Upper lobe of left lung (tissue), 6 donors: Measurements from ENCODE around the gene KLF15. TPM values are rescaled to one million over a fixed set of nuclear protein-coding genes. Genes with fewer than 3 reads are reported as not detected.
A peak's percentile ranks its signal among the peaks of the same experiment; 100 is the strongest.

ENCODE experiments used
- ATAC-seq, 2 donors: fragments of 200-7000 bp; cut with Tn5 transposase; one replicate each; pipeline ENCODE4 v1.9.1; 2022; ENCODE audit warnings: mild to moderate bottlenecking in 2 of 2, moderate library complexity in 2 of 2; ENCODE audit not compliant: low FRiP score in 2 of 2
- DNase-seq, 2 donors: peaks; one replicate each; pipeline ENCODE4 v3.0.0-alpha.2; 2019 to 2020
- H3K27ac ChIP-seq, 4 donors: fragments of 200-600 bp; sonication (generic); one replicate each; pipeline ENCODE4 v1.5.1; 2016 to 2019
- H3K27me3 ChIP-seq, 4 donors: fragments of 200-600 bp; sonication (generic); one replicate each; pipeline ENCODE4 v1.5.1; 2017 to 2019
- H3K36me3 ChIP-seq, 4 donors: fragments of 200-600 bp; sonication (generic); one replicate each; pipeline ENCODE4 v1.5.1; 2016 to 2019
- H3K4me1 ChIP-seq, 4 donors: fragments of 200-600 bp; sonication (generic); one replicate each; pipeline ENCODE4 v1.5.1; 2018 to 2019
- H3K4me3 ChIP-seq, 4 donors: fragments of 200-600 bp; sonication (generic); one replicate each; pipeline ENCODE4 v1.5.1; 2017 to 2019; ENCODE audit warnings: mild to moderate bottlenecking in 2 of 4, moderate library complexity in 1 of 4
- H3K9me3 ChIP-seq, 4 donors: fragments of 200-600 bp; sonication (generic); one replicate each; pipeline ENCODE4 v1.5.1; 2018 to 2019
- EP300 ChIP-seq, 4 donors: sonication (generic); formaldehyde crosslinking; IDR thresholded peaks; one replicate each; pipeline ENCODE4 v1.5.1; 2017; ENCODE audit warnings: antibody characterized with exemption in 4 of 4, control low read depth in 2 of 4
- POLR2A ChIP-seq, 4 donors: fragments of 450-650 bp; IDR thresholded peaks; one replicate each; pipeline ENCODE4 v1.5.1; 2016 to 2017; ENCODE audit warnings: antibody characterized with exemption in 4 of 4, mild to moderate bottlenecking in 2 of 4
- POLR2AphosphoS5 ChIP-seq, 2 donors: sonication (generic); formaldehyde crosslinking; IDR thresholded peaks; one replicate each; pipeline ENCODE4 v1.5.1; 2017; ENCODE audit warnings: antibody characterized with exemption in 2 of 2
- WGBS, 2 donors: methylation state at CpG; one replicate each; pipeline ENCODE4 v1.1.5; 2017 to 2018; 5-methylcytosine and 5-hydroxymethylcytosine counted together
- total RNA-seq, 6 donors: library from RNA; depleted of rRNA in 4 of 6; stranded (reverse); fragments of >200 nt in 4 of 6; gene quantifications; one replicate each; pipeline versions ENCODE4 v1.1.0 to v1.2.1, GENCODE V29; 2016 to 2021
- TF ChIP-seq, protein P1 (sequence below), 6 experiments: fragments of 450-650 bp in 4 of 6; fragments of 200-600 bp in 2 of 6; sonication (generic) in 2 of 6; IDR thresholded peaks; one replicate each; pipeline ENCODE4 v1.5.1; 2016 to 2019; ENCODE audit warnings: antibody characterized with exemption in 6 of 6
- donor health status: DM: no; HTN: no; CAD: no; lungs with moderate emphysema.
- donor health status: DM: no; HTN: yes; CAD: no; lungs with severe emphysema.

Gene KLF15
- total RNA-seq, 6 donors from 2014 or later: 21.6 to 52.4 (median 38.3) TPM

DNA sequence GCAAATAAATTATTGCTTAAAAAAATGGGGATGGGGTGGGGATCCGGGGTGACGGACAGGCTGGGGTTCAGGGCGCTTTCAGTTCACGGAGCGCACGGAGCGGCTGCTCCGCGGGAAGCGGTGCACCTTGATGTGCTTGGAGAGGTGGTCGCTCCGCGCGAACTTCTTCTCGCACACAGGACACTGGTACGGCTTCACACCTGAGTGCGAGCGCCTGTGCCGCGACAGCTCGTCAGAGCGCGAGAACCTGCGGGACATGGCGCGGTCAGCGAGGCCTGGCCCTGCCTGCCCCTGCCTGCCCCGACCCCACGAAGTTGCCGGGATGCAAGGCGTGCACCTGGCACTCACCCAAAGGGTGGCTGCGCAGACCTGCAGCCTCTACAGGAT is 13.6 kb downstream of the KLF15 start:
- no peak for ATAC-seq
- H3K27me3 ChIP-seq: no peaks in the 10 kb centered on the region
- H3K27ac ChIP-seq: no peak overlapping the region
- TF ChIP-seq, protein P1, sequence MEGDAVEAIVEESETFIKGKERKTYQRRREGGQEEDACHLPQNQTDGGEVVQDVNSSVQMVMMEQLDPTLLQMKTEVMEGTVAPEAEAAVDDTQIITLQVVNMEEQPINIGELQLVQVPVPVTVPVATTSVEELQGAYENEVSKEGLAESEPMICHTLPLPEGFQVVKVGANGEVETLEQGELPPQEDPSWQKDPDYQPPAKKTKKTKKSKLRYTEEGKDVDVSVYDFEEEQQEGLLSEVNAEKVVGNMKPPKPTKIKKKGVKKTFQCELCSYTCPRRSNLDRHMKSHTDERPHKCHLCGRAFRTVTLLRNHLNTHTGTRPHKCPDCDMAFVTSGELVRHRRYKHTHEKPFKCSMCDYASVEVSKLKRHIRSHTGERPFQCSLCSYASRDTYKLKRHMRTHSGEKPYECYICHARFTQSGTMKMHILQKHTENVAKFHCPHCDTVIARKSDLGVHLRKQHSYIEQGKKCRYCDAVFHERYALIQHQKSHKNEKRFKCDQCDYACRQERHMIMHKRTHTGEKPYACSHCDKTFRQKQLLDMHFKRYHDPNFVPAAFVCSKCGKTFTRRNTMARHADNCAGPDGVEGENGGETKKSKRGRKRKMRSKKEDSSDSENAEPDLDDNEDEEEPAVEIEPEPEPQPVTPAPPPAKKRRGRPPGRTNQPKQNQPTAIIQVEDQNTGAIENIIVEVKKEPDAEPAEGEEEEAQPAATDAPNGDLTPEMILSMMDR (IDR thresholded peaks at IDR 0.05): no peak
- TF ChIP-seq EP300 (IDR thresholded peaks at IDR 0.05): no peak
- TF ChIP-seq POLR2A (IDR thresholded peaks at IDR 0.05): no peak
- no peak for TF ChIP-seq POLR2AphosphoS5 (IDR thresholded peaks at IDR 0.05)
- H3K4me1 ChIP-seq: peaks cover 0 to 8% (median 4%) of the 10 kb centered on the region in 4 donors
- H3K4me3 ChIP-seq: no peak overlapping the region
- H3K9me3 ChIP-seq: no peaks in the 10 kb centered on the region
- peaks cover 2 to 13% (median 4%) of the 10 kb centered on the region in 4 donors for H3K36me3 ChIP-seq
- 91 to 94% methylated on average over 21 to 32 of the region's 32 CpGs for WGBS, 2 donors
- DNase-seq: peak; percentile 19 to 79

DNA sequence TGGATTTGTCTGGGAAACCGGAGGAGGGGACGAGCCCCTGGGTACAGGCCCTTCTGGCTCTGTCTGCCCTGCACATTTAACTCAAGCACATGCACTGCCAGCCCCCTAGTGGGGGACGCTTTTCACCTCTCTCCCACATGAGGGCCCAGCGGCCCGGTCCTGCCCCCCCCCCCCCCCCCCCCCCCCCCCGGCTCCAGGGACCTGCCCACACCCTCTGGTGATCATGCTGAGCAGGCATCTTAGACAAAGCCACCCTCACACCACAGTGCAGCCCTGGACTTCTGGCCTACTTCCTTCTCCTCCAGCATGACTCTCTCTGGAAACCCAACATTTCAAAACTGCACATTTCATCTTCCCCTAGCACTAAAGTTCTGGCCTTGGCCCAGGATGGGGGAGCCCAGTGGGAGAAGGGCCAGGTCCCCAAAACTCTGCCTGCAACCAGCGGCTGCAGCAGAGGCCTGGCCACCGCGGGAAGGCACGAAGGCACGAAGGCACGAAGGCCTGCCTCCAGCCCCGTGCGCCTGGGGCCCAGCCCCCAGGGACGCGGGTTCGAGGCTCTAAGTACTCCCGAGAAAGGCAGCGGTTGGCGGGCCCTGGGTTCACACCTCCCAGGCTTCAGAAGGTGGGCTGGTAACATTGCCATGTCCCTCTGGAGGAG is 14.1 kb downstream of the KLF15 start:
- H3K9me3 ChIP-seq: no peaks in the 10 kb centered on the region
- H3K27ac ChIP-seq: no peak overlapping the region
- DNase-seq (peak; percentile 20 to 52), ATAC-seq (no peak)
- peaks cover 2 to 13% (median 4%) of the 10 kb centered on the region in 4 donors for H3K36me3 ChIP-seq
- no peak overlapping the region for H3K4me3 ChIP-seq
- H3K27me3 ChIP-seq: no peaks in the 10 kb centered on the region
- 72 to 87% methylated on average over 16 to 20 of the region's 20 CpGs for WGBS, 2 donors
- peaks cover 0 to 6% (median under 1%) of the 10 kb centered on the region in 4 donors for H3K4me1 ChIP-seq
- no peak for TF ChIP-seq POLR2A (IDR thresholded peaks at IDR 0.05)
- no peak for TF ChIP-seq POLR2AphosphoS5 (IDR thresholded peaks at IDR 0.05)
- TF ChIP-seq, protein P1 (IDR thresholded peaks at IDR 0.05): no peak
- no peak for TF ChIP-seq EP300 (IDR thresholded peaks at IDR 0.05)

DNA sequence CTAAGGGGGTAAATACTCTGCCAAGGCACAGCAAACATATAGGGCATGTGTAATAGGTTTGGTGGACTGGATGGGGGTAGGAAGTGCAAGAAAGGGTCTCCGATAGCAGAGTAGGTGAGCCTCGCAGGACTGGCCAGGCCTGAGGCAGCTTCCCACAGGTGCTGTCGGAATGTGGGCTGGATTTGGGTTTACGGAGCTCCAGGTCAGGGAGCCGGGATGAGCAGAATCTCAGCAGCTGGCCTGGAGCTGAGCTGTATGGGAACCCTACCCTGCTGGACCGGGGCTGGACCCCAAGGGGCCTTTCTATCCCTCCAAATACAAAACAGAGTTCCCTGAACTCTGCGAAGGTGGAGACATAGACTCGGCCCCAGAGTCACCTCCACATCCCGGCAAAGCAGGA is 15.0 kb downstream of the KLF15 start:
- Histone ChIP-seq H3K4me1 (peaks cover 0 to 6% (median 0%) of the 10 kb centered on the region in 4 donors), H3K27me3 (no peaks in the 10 kb centered on the region), H3K27ac (no peak overlapping the region), H3K9me3 (no peaks in the 10 kb centered on the region), H3K4me3 (no peak overlapping the region), H3K36me3 (peaks cover 2 to 8% (median 4%) of the 10 kb centered on the region in 4 donors)
- ATAC-seq (no peak), DNase-seq (peak; percentile 2 to 19)
- 89 to 91% methylated on average over 8 to 9 of the region's 9 CpGs for WGBS, 2 donors
- TF ChIP-seq, protein P1 (IDR thresholded peaks at IDR 0.05): no peak
- TF ChIP-seq EP300 (IDR thresholded peaks at IDR 0.05): no peak
- no peak for TF ChIP-seq POLR2A (IDR thresholded peaks at IDR 0.05)
- no peak for TF ChIP-seq POLR2AphosphoS5 (IDR thresholded peaks at IDR 0.05)

DNA sequence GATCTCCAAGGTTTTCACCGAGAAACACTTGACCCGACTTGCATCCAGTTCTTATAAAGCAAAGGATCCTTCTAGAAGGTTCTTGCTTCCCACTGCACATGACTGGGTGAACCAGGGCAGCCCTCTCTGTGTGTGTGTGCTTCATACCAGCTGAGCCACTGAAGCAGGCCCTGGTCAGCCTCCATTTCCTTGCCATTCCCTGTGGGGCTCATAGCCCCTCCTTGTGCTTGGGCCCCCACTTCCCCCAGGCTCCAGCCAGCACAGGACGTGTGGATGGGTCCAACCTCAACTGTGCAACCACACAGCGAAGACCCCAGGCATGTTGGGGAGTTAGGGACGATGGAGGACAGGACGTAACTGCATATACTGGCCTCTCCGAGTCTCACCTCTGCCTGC is 15.5 kb downstream of the KLF15 start:
- peaks cover 0 to 6% (median 0%) of the 10 kb centered on the region in 4 donors for H3K4me1 ChIP-seq
- H3K4me3 ChIP-seq: no peak overlapping the region
- 89 to 93% methylated on average over 7 of the region's 7 CpGs for WGBS, 2 donors
- H3K9me3 ChIP-seq: no peaks in the 10 kb centered on the region
- peak in 1 of 2 donors; percentile 15 for DNase-seq
- ATAC-seq: no peak
- peaks cover 2 to 8% (median 4%) of the 10 kb centered on the region in 4 donors for H3K36me3 ChIP-seq
- TF ChIP-seq POLR2AphosphoS5 (IDR thresholded peaks at IDR 0.05) (no peak), EP300 (IDR thresholded peaks at IDR 0.05) (no peak), POLR2A (IDR thresholded peaks at IDR 0.05) (no peak)
- TF ChIP-seq, protein P1 (IDR thresholded peaks at IDR 0.05): no peak
- H3K27ac ChIP-seq: no peak overlapping the region
- H3K27me3 ChIP-seq: no peaks in the 10 kb centered on the region
